Liver (tissue), 9 donors: ENCODE data around the gene DOCK2. TPM values are rescaled to one million over a fixed set of nuclear protein-coding genes. Genes with fewer than 3 reads are reported as not detected.

Experiments
- DNase-seq: peaks from one replicate; pipeline ENCODE4 v3.0.0-alpha.2; 2017; ENCODE audit warnings: low spot score
- H3K27ac ChIP-seq, 2 donors: one replicate each; pipeline ENCODE4 v1.7.0; 2013; ENCODE audit warnings: inconsistent platforms in 2 of 2, low read length in 2 of 2, control low read depth in 1 of 2, low read depth in 1 of 2, mild to moderate bottlenecking in 1 of 2
- H3K27me3 ChIP-seq, 4 donors: one replicate each; pipeline versions ENCODE4 v1.6.1 to v1.7.0; 2013; ENCODE audit warnings: low read length in 3 of 4, inconsistent platforms in 1 of 4, mild to moderate bottlenecking in 1 of 4, moderate library complexity in 1 of 4; ENCODE audit not compliant: control insufficient read depth in 4 of 4, insufficient read depth in 4 of 4
- H3K36me3 ChIP-seq, 4 donors: one replicate each; pipeline versions ENCODE4 v1.6.1 to v1.7.0; 2013; ENCODE audit warnings: low read length in 3 of 4, mild to moderate bottlenecking in 3 of 4, low read depth in 1 of 4, moderate library complexity in 1 of 4; ENCODE audit not compliant: control insufficient read depth in 4 of 4, insufficient read depth in 3 of 4
- H3K4me1 ChIP-seq, 4 donors: one replicate each; pipeline versions ENCODE4 v1.6.1 to v1.7.0; 2013; ENCODE audit warnings: low read length in 3 of 4, mild to moderate bottlenecking in 3 of 4, moderate library complexity in 1 of 4; ENCODE audit not compliant: control insufficient read depth in 4 of 4, insufficient read depth in 4 of 4
- H3K4me3 ChIP-seq, 3 donors: one replicate each; pipeline versions ENCODE4 v1.6.1 to v1.7.0; 2013; ENCODE audit warnings: low read length in 3 of 3, control low read depth in 1 of 3, low read depth in 1 of 3, mild to moderate bottlenecking in 1 of 3
- H3K9ac ChIP-seq, 2 donors: one replicate each; pipeline ENCODE4 v1.7.0; 2013; ENCODE audit warnings: low read length in 2 of 2, mild to moderate bottlenecking in 2 of 2, moderate library complexity in 2 of 2, control low read depth in 1 of 2, low read depth in 1 of 2
- H3K9me3 ChIP-seq, 4 donors: one replicate each; pipeline versions ENCODE4 v1.6.1 to v1.7.0; 2013; ENCODE audit warnings: low read length in 3 of 4; ENCODE audit not compliant: control insufficient read depth in 4 of 4
- EGR1 ChIP-seq, 2 donors: IDR thresholded peaks; 2 replicates each; pipeline ENCODE4 v1.6.1; 2016 to 2018; ENCODE audit warnings: antibody characterized with exemption in 2 of 2, low read depth in 2 of 2
- FOXA2 ChIP-seq: IDR thresholded peaks from 2 replicates; pipeline ENCODE4 v1.6.1; 2016; ENCODE audit warnings: antibody characterized with exemption
- GABPA ChIP-seq, 2 donors: IDR thresholded peaks in 1 of 2; conservative IDR thresholded peaks in 1 of 2; 2 replicates each; pipeline ENCODE4 v1.6.1; 2016; ENCODE audit warnings: antibody characterized with exemption in 2 of 2, mild to moderate bottlenecking in 1 of 2, moderate library complexity in 1 of 2
- HNF4A ChIP-seq, 2 donors: conservative IDR thresholded peaks; 2 replicates each; pipeline ENCODE4 v1.6.1; 2016; ENCODE audit warnings: antibody characterized with exemption in 2 of 2, mild to moderate bottlenecking in 2 of 2
- HNF4G ChIP-seq: IDR thresholded peaks from 2 replicates; pipeline ENCODE4 v1.6.1; 2016; ENCODE audit warnings: antibody characterized with exemption
- JUND ChIP-seq, 2 donors: IDR thresholded peaks; 2 replicates each; pipeline ENCODE4 v1.6.1; 2016; ENCODE audit warnings: antibody characterized with exemption in 2 of 2
- NR2F2 ChIP-seq: IDR thresholded peaks from 2 replicates; pipeline ENCODE4 v1.6.1; 2016; ENCODE audit warnings: antibody characterized with exemption
- RAD21 ChIP-seq, 2 donors: IDR thresholded peaks; 2 replicates each; pipeline ENCODE4 v1.6.1; 2016; ENCODE audit warnings: antibody characterized with exemption in 2 of 2, mild to moderate bottlenecking in 2 of 2
- RXRA ChIP-seq, 2 donors: IDR thresholded peaks; 2 replicates each; pipeline ENCODE4 v1.6.1; 2017 to 2018; ENCODE audit warnings: antibody characterized with exemption in 2 of 2, mild to moderate bottlenecking in 1 of 2
- YY1 ChIP-seq: IDR thresholded peaks from 2 replicates; pipeline ENCODE4 v1.6.1; 2016; ENCODE audit warnings: antibody characterized with exemption, mild to moderate bottlenecking
- WGBS: extraction: QIAGEN DNeasy Blood & Tissue Kit; methylation state at CpG from one replicate; pipeline ENCODE4 v1.1.7; 2013; 5-methylcytosine and 5-hydroxymethylcytosine counted together
- polyA plus RNA-seq, 2 donors: library from polyadenylated mRNA; stranded (reverse) in 1 of 2; unstranded in 1 of 2; fragments of 200-250 nt in 1 of 2; fragments of >200 nt in 1 of 2; fragmentation: Nextera tagmentation in 1 of 2; extraction: Ambion mirVana in 1 of 2; gene quantifications; one replicate each; pipeline versions ENCODE4 v1.2.1 to v1.2.3, GENCODE V29; 2013 to 2015
- total RNA-seq, 2 donors: library from RNA; depleted of rRNA; stranded (reverse); fragments of >200 nt; gene quantifications; one replicate each; pipeline ENCODE4 v1.2.3, GENCODE V29; 2014
- TF ChIP-seq, protein P1 (sequence below): IDR thresholded peaks from 2 replicates; pipeline ENCODE4 v1.6.1; 2016; ENCODE audit warnings: antibody characterized with exemption
- TF ChIP-seq, protein P2 (sequence below): fragments of 150-350 bp; IDR thresholded peaks from 2 replicates; pipeline ENCODE4 v1.5.1; 2017; ENCODE audit warnings: improper control_type of control experiment, low read depth, low read length; ENCODE audit not compliant: missing input control
- TF ChIP-seq, protein P3 (sequence below): IDR thresholded peaks from 2 replicates; pipeline ENCODE4 v1.6.1; 2016; ENCODE audit warnings: antibody characterized with exemption
- TF ChIP-seq, protein P4 (sequence below): IDR thresholded peaks from 2 replicates; pipeline ENCODE4 v1.6.1; 2016; ENCODE audit warnings: antibody characterized with exemption, mild to moderate bottlenecking
- donor health status: healthy.
- donor health status: healthy.
- donor health status: healthy.
- donor health status: healthy.
- donor health status: healthy.

DOCK2 gene
- total and polyA plus RNA-seq, 4 donors = 2.3 to 26.6 (median 8.2) TPM

DNA sequence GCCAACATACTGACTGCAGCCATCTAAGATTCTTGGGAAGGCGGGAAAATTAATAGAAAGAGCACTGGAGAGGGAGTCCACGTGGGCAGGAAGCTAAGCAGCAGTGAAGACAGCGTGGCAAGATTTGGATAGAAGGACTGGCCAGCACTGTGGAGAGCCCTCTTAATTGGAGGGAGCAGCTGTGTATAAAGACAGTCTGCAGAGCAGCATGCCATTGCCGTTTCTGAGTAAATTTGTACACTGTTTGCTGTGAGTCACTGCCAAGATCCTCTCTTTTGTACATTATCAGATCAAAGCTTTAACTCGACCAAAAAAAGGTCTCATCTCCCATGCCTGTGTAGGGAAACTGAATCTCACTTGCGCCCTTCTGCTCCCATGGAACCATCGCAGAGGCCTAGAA lies 297.9 kb downstream of the DOCK2 start:
- WGBS = 66% methylated on average over 7 of the region's 7 CpGs
- H3K27me3 ChIP-seq = peaks cover 0 to 3% (median under 1%) of the 10 kb centered on the region in 4 donors
- no peak for DNase-seq
- H3K9ac ChIP-seq = no peak overlapping the region
- no peak overlapping the region for H3K27ac ChIP-seq
- TF ChIP-seq YY1 (no peak), FOXA2 (no peak), NR2F2 (no peak), EGR1 (IDR thresholded peaks at IDR 0.05; ENCODE audit: low read depth in 2 of 2) (no peak)
- no peaks in the 10 kb centered on the region for H3K4me1 ChIP-seq
- H3K4me3 ChIP-seq = no peak overlapping the region
- H3K36me3 ChIP-seq = no peaks in the 10 kb centered on the region
- H3K9me3 ChIP-seq = no peaks in the 10 kb centered on the region

DNA sequence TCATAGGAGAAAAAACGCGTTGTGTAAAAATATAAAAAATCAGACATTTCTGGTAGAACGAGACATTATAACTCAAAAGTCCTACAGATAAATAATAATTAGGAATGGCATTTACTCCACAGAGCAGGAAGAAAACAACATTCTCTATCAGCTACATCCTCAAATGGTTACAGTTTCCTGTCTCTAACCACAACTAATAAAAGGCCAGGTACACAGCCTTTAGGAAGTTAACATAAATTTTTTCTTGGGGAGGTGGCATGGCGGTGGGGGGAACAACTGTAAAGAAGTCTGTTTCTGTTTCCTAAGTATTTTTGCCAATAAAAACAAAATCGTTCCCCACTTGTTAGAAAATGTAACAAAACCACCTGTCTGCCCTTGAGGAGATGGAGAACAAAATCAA lies 298.7 kb downstream of the DOCK2 start:
- H3K4me3 ChIP-seq = no peak overlapping the region
- no peaks in the 10 kb centered on the region for H3K9me3 ChIP-seq
- WGBS = 68% methylated on average over 5 of the region's 5 CpGs
- no peak for DNase-seq
- H3K4me1 ChIP-seq = no peaks in the 10 kb centered on the region
- H3K27me3 ChIP-seq = peaks cover 0 to 3% (median under 1%) of the 10 kb centered on the region in 4 donors
- TF ChIP-seq, protein P1, sequence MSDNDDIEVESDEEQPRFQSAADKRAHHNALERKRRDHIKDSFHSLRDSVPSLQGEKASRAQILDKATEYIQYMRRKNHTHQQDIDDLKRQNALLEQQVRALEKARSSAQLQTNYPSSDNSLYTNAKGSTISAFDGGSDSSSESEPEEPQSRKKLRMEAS = no peak
- TF ChIP-seq HNF4G (no peak), JUND (IDR thresholded peaks at IDR 0.05) (no peak), EGR1 (IDR thresholded peaks at IDR 0.05; ENCODE audit: low read depth in 2 of 2) (no peak), RXRA (IDR thresholded peaks at IDR 0.05) (no peak), RAD21 (IDR thresholded peaks at IDR 0.05) (no peak)
- TF ChIP-seq, protein P2, sequence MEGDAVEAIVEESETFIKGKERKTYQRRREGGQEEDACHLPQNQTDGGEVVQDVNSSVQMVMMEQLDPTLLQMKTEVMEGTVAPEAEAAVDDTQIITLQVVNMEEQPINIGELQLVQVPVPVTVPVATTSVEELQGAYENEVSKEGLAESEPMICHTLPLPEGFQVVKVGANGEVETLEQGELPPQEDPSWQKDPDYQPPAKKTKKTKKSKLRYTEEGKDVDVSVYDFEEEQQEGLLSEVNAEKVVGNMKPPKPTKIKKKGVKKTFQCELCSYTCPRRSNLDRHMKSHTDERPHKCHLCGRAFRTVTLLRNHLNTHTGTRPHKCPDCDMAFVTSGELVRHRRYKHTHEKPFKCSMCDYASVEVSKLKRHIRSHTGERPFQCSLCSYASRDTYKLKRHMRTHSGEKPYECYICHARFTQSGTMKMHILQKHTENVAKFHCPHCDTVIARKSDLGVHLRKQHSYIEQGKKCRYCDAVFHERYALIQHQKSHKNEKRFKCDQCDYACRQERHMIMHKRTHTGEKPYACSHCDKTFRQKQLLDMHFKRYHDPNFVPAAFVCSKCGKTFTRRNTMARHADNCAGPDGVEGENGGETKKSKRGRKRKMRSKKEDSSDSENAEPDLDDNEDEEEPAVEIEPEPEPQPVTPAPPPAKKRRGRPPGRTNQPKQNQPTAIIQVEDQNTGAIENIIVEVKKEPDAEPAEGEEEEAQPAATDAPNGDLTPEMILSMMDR = no peak
- TF ChIP-seq, protein P3, sequence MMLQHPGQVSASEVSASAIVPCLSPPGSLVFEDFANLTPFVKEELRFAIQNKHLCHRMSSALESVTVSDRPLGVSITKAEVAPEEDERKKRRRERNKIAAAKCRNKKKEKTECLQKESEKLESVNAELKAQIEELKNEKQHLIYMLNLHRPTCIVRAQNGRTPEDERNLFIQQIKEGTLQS = no peak
- TF ChIP-seq, protein P4, sequence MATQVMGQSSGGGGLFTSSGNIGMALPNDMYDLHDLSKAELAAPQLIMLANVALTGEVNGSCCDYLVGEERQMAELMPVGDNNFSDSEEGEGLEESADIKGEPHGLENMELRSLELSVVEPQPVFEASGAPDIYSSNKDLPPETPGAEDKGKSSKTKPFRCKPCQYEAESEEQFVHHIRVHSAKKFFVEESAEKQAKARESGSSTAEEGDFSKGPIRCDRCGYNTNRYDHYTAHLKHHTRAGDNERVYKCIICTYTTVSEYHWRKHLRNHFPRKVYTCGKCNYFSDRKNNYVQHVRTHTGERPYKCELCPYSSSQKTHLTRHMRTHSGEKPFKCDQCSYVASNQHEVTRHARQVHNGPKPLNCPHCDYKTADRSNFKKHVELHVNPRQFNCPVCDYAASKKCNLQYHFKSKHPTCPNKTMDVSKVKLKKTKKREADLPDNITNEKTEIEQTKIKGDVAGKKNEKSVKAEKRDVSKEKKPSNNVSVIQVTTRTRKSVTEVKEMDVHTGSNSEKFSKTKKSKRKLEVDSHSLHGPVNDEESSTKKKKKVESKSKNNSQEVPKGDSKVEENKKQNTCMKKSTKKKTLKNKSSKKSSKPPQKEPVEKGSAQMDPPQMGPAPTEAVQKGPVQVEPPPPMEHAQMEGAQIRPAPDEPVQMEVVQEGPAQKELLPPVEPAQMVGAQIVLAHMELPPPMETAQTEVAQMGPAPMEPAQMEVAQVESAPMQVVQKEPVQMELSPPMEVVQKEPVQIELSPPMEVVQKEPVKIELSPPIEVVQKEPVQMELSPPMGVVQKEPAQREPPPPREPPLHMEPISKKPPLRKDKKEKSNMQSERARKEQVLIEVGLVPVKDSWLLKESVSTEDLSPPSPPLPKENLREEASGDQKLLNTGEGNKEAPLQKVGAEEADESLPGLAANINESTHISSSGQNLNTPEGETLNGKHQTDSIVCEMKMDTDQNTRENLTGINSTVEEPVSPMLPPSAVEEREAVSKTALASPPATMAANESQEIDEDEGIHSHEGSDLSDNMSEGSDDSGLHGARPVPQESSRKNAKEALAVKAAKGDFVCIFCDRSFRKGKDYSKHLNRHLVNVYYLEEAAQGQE = no peak
- no peaks in the 10 kb centered on the region for H3K36me3 ChIP-seq
- no peak overlapping the region for H3K27ac ChIP-seq
- no peak overlapping the region for H3K9ac ChIP-seq

DNA sequence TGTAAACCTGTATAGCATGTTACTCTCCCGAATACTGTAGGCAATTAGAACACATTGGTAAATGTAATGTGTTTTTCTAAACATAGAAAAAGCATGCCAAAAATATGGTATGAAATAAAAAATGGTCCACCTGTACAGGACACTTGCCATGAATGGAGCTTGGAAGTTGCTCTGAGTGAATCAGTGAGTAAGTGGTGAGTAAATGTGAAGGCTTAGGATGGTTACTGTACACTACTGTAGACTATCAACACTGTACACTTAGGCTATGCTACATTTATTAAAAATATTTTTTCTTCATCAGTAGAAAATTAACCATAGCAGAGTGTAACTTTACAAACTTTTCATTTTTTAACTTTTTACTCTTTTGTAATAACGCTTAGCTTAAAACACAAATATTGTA lies 301.4 kb downstream of the DOCK2 start:
- TF ChIP-seq, protein P3 = no peak
- TF ChIP-seq HNF4A (conservative IDR thresholded peaks at IDR 0.05) = no peak
- TF ChIP-seq YY1 = no peak
- TF ChIP-seq, protein P4 = no peak
- TF ChIP-seq GABPA (IDR thresholded peaks at IDR 0.05 in 1 of 2, conservative IDR thresholded peaks at IDR 0.05 in 1 of 2) = no peak
- no peak for TF ChIP-seq JUND (IDR thresholded peaks at IDR 0.05)
- no peak for TF ChIP-seq HNF4G
- no peak for TF ChIP-seq FOXA2
- Histone ChIP-seq H3K9ac (no peak overlapping the region), H3K36me3 (no peaks in the 10 kb centered on the region), H3K4me3 (no peak overlapping the region), H3K9me3 (no peaks in the 10 kb centered on the region), H3K27me3 (peaks cover 0 to 2% (median 0%) of the 10 kb centered on the region in 4 donors), H3K27ac (no peak overlapping the region), H3K4me1 (no peaks in the 10 kb centered on the region)
- WGBS = 88% methylated on average over 2 of the region's 2 CpGs
- DNase-seq = no peak
